GM12873 (cell line): ENCODE results near the gene APBA2.

Experiments
- TF ChIP-seq, protein P1 (sequence below): IDR thresholded peaks from 2 replicates; pipeline ENCODE4 v1.5.1; 2012; ENCODE audit warnings: low read depth, mild to moderate bottlenecking, moderate library complexity, low read length, control low read depth; ENCODE audit not compliant: insufficient read depth; ENCODE audit errors: missing control alignments

Gene APBA2

DNA sequence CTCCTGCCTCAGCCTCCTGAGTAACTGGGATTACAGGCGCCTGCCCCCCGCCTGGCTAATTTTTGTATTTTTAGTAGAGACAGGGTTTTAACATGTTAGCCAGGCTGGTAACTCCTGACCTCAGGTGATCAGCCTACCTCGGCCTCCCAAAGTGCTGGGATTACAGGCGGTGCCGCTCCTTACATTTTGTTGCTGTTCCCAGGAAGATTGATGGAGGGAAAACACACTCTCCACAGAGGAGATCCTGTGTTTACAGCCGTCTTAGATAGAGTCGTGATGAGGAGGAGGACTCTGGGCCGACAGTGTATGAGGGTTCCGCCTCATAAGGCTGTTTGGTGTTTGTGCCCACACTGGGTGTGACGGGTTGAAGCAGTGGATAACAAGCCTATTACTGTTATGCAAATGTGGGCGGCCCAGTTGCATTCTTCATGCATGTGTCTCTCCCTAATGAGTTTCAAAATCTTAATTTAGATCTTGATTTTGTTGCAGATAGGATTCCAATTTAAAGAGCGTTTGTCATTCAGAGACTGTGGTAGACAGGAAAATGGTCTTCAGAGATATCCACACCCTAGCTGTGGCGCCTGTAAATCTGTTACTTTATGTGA, 60.0 kb downstream of the APBA2 start:
- TF ChIP-seq, protein P1, sequence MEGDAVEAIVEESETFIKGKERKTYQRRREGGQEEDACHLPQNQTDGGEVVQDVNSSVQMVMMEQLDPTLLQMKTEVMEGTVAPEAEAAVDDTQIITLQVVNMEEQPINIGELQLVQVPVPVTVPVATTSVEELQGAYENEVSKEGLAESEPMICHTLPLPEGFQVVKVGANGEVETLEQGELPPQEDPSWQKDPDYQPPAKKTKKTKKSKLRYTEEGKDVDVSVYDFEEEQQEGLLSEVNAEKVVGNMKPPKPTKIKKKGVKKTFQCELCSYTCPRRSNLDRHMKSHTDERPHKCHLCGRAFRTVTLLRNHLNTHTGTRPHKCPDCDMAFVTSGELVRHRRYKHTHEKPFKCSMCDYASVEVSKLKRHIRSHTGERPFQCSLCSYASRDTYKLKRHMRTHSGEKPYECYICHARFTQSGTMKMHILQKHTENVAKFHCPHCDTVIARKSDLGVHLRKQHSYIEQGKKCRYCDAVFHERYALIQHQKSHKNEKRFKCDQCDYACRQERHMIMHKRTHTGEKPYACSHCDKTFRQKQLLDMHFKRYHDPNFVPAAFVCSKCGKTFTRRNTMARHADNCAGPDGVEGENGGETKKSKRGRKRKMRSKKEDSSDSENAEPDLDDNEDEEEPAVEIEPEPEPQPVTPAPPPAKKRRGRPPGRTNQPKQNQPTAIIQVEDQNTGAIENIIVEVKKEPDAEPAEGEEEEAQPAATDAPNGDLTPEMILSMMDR: no peak

DNA sequence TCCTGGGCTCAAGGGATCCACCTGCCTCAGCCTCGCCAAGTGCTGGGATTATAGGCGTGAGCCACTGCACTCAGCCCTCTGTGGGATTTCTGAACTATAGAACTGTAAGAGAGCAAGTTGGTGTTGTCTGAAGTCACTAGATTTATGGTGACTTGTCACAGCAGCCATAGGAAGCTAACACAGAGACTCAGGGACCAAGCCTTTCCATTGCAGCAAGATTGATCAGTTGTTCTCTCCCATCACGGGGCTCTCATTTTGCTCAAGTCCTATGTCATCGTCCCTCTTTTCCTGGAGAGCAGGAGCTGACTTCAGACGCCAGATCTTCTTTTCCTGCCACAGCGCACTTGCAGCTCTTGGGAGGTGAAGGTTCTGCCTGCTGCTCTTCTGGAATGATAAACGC, 61.0 kb downstream of the APBA2 start:
- TF ChIP-seq, protein P1: no peak

DNA sequence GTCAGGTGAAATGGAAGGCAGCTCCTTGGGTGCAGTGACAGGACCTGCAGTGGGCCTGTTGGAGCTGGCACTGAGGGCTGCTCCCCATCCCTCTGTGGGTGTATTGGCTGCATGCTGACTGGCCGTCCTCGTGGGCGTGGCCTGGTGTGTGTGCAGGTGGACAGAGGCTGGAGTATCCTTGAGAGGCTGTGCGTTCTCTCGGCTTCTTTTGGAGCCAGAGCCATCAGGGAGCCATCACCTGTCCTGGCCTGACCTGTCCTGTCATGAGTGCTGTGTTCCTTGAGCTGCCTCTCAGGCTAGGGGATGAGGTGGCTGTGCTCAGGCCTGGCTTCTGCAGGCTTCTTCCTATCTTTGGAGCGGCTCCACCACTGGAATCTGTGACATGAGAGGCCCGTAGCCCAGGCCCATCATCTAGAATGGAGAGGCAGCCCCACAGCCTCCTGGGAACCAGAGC, 61.5 kb downstream of the APBA2 start:
- TF ChIP-seq, protein P1: no peak

DNA sequence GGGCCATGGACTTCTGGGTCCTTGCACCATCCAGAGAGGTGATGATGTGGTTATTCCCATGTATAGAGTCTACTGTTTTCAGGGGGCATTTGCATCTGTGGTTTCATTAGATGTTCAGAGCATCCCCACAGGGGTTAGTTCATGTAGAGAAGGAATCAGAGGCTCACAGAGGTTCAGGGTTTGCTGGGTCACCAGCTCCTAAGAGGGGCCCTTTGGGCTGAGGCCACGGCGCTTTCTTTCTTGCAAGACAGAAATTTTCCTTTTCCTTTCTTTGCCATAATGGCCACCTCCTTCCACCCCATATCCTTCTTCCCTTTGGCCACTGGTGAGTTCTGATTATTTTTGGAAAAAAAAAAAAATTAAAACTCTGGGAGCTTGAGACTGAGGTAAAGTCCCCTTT, 62.3 kb downstream of the APBA2 start:
- TF ChIP-seq, protein P1: no peak

DNA sequence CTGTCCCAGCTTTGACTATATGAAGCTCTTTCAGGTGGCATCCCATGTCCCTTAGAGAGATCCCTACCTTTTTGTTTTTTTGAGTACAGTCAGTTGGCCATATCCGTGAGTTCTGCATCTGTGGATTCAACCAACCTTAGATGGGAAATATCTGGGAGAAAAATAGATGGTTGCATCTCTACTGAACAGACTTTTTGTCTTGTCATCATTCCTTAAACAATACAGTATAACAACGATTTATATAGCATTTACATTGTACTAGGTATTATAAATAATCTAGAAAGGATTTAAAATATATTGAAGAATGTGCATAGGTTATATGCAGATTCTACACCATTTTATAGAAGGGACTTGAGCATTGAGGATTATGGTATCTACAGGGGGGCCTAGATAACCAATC, 65.1 kb downstream of the APBA2 start:
- TF ChIP-seq, protein P1: no peak

DNA sequence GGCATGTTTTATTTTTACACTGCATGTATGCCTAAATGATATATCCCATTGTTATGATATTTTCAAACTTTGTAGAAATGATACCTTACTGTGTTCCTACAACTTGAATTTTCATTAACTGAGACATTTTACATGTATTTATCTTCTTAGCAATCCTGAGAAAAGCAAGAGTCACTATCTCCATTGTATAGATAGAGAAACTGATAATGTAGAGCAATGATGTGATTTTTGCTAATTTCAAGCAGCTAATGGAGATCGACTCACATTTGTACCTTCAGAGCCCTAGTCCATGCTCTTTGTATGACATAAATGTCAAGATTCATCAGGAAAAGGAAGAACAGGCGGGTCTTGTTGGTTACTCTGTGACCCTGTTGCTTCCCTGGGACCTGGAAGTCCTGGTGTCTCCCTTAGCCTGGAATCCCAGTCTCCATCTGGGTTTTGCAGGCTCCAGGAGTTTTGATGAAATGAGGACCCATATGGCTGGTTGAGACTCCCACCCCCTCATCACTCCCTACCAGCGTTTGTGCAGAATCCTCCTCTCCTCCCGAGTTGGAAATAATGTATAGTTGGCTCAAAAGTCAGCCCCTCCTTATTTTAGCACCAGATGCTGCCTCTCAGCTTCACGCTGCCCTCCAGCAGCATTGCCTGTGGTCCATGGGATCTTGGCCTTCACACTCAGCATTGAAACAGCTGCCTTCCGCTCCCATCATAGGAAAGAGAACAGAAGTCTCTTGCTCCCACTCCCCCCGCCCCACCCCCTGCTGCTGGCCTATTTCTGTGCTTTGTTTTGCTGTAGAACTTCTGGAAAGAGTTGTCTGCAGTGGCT, 67.1 kb downstream of the APBA2 start:
- TF ChIP-seq, protein P1: no peak

DNA sequence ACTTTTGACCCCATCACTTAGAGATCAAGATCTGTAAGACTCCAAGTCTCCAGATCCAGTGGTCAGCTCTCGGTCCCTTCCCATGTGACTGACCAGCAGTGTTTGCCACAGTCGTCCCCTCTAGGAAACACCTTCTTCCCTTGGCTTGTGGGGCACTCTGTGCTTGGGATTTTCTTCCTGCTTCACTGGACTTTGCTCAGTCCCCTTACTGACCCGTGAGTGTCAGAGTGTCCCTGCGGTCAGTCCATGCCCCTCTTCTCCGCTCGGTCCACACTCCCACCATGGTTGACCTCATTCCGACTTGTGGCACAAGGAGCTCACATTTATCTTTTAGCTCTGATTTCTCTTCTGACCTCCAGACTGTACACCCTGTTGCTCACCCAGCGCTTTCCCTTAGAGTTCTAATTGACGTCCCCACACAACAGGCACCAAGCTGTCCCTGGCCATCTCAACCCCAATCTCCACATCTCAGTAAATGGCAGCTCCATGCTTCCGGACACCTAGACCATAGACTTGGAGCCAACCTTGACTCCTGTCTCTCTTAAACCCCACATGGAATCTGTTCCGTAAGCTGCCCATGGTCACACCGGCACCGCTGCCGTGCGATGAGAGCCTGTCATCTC, 67.9 kb downstream of the APBA2 start:
- TF ChIP-seq, protein P1: no peak
